Body of pancreas (tissue), 4 donors: ENCODE results near the gene STPG4. TPM values are rescaled to one million over a fixed set of nuclear protein-coding genes. Genes with fewer than 3 reads are reported as not detected.

ENCODE experiments used
- ATAC-seq: fragments of 150-250 bp; one replicate; pipeline ENCODE4 v1.9.1; 2016
- DNase-seq, 4 donors: peaks; one replicate each; pipeline ENCODE4 v3.0.0-alpha.2; 2019
- H3K27ac ChIP-seq, 4 donors: fragments of 200-600 bp; sonication (generic); 1 replicate in 3 of 4; 2 replicates in 1 of 4; pipeline versions ENCODE4 v1.5.1 to v1.6.1; 2016 to 2019; ENCODE audit warnings: mild to moderate bottlenecking in 1 of 4, mixed read lengths in 1 of 4, moderate library complexity in 1 of 4
- H3K27me3 ChIP-seq, 2 donors: fragments of 200-600 bp; sonication (generic); one replicate each; pipeline ENCODE4 v1.6.0; 2016; ENCODE audit warnings: mild to moderate bottlenecking in 1 of 2
- H3K36me3 ChIP-seq, 2 donors: fragments of 200-600 bp; sonication (generic); replicated peaks in 1 of 2; 2 replicates each; pipeline ENCODE4 v1.5.1; 2016; ENCODE audit warnings: low read depth in 2 of 2; ENCODE audit not compliant: insufficient read depth in 1 of 2
- H3K4me1 ChIP-seq: fragments of 200-600 bp; sonication (generic); one replicate; pipeline ENCODE4 v1.6.0; 2016
- H3K4me3 ChIP-seq, 2 donors: fragments of 200-600 bp; sonication (generic); 1 replicate in 1 of 2; 2 replicates in 1 of 2; pipeline ENCODE4 v1.5.1; 2016 to 2019
- H3K9me3 ChIP-seq, 3 donors: fragments of 200-600 bp; sonication (generic); 1 replicate in 2 of 3; 2 replicates in 1 of 3; pipeline ENCODE4 v1.5.1; 2016
- POLR2A ChIP-seq, 3 donors: fragments of 450-650 bp; IDR thresholded peaks; one replicate each; pipeline ENCODE4 v1.6.1; 2016; ENCODE audit warnings: antibody characterized with exemption in 3 of 3, mild to moderate bottlenecking in 2 of 3
- WGBS, 2 donors: methylation state at CpG; one replicate each; pipeline ENCODE4 v1.1.5; 2017; 5-methylcytosine and 5-hydroxymethylcytosine counted together
- intact Hi-C: fragments of 100-400 bp; cut with DNase I; formaldehyde crosslinking; loops from one replicate; pipeline ENCODE4 v1.15.1; 2023
- total RNA-seq, 2 donors: library from RNA; depleted of rRNA; stranded (reverse); fragments of >200 nt; gene quantifications; one replicate each; pipeline ENCODE4 v1.1.0, GENCODE V29; 2016
- TF ChIP-seq, protein P1 (sequence below), 7 experiments: fragments of 450-650 bp in 4 of 7; fragments of 200-600 bp in 3 of 7; sonication (generic) in 3 of 7; IDR thresholded peaks; one replicate each; pipeline ENCODE4 v1.5.1; 2016 to 2019; ENCODE audit warnings: antibody characterized with exemption in 7 of 7

The STPG4 gene
- total RNA-seq, 2 donors from 2014 or later, result not detected

DNA sequence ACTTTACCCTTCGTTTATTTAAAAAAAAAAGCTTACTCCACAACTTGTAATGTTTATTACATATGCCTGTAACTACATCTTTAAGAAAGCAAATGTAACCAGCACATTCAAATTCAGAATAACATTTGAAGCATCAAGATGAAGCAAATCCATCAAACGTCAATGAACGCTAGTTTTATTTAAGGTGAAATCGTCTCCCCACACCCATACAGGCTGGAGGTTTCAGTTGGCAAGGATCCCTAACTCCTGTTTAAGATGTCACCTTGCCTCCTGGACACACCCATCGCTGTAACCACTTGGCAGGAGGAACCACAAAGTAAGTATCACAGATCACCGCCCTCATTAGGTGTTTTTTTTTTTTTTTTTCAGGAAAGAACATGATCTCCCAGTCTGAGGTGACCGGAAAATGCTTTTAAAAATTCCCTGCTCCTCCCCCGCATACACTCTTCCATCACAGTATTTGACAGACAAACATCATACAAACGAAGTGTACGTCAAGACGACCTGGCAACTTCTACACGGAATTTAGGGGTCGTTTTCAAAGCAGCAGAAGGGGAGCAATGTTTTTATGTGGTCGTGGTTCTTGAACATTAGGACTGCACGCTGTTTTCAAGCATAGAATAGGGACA is 19.7 kb upstream of the STPG4 start:
- 0 to 2% methylated on average over 15 of the region's 15 CpGs for WGBS, 2 donors
- DNase-seq (peak; percentile 63 to 84 (median 76)), ATAC-seq (peak; percentile 13)
- H3K4me1 ChIP-seq, result peaks cover 51% of the 10 kb centered on the region
- no peaks in the 10 kb centered on the region for H3K9me3 ChIP-seq
- peak overlapping the region; percentile 91 to 100 (median 98) for H3K27ac ChIP-seq
- peak overlapping the region; percentile 29 to 37 for H3K4me3 ChIP-seq
- peaks cover 0 to 2% of the 10 kb centered on the region in 2 donors for H3K36me3 ChIP-seq
- no peaks in the 10 kb centered on the region for H3K27me3 ChIP-seq
- intact Hi-C loops, result no loop called here
- peak in 2 of 3 donors; percentile 30 to 48 for TF ChIP-seq POLR2A (IDR thresholded peaks at IDR 0.05)
- TF ChIP-seq, protein P1, sequence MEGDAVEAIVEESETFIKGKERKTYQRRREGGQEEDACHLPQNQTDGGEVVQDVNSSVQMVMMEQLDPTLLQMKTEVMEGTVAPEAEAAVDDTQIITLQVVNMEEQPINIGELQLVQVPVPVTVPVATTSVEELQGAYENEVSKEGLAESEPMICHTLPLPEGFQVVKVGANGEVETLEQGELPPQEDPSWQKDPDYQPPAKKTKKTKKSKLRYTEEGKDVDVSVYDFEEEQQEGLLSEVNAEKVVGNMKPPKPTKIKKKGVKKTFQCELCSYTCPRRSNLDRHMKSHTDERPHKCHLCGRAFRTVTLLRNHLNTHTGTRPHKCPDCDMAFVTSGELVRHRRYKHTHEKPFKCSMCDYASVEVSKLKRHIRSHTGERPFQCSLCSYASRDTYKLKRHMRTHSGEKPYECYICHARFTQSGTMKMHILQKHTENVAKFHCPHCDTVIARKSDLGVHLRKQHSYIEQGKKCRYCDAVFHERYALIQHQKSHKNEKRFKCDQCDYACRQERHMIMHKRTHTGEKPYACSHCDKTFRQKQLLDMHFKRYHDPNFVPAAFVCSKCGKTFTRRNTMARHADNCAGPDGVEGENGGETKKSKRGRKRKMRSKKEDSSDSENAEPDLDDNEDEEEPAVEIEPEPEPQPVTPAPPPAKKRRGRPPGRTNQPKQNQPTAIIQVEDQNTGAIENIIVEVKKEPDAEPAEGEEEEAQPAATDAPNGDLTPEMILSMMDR (IDR thresholded peaks at IDR 0.05), result no peak

DNA sequence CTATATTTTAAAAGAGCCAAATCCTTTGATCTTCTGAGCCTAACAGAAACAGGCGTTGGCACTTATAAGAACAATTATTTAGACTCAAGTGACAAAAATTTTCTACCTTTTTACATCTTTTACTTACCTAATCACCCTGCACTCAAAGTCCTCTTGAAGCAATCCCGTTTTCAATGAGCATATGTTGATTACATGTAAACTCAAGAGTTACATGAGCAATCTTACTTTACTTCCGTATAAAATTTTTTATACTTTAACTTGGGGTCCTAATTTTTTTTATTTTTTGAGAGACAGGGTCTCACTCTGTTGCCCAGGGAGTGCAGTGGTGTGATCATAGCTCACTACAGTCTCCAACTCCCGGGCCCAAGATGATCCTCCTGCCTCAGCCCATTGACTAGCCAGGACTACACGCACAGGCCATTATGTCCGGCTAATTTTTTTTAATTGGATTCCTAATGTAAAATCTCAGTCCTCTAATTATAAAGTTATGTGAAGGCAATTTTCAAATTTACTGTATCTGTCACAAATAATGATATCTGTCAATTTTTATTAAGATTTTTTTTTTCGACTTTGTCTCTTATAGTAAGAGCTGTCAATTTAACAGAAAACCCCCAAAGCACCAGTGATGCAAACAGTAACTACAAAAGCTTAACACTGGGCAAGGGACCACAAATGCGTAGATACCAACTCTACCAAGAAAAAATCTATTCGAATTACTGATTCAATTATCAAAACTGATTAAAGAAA is 19.1 kb upstream of the STPG4 start:
- TF ChIP-seq, protein P1 (IDR thresholded peaks at IDR 0.05), result no peak
- no peak for TF ChIP-seq POLR2A (IDR thresholded peaks at IDR 0.05)
- ATAC-seq (no peak), DNase-seq (no peak)
- Histone ChIP-seq H3K4me3 (no peak overlapping the region), H3K4me1 (peaks cover 57% of the 10 kb centered on the region), H3K27ac (peak overlapping the region in 3 of 4 donors; percentile 98 to 100 (median 98)), H3K9me3 (no peaks in the 10 kb centered on the region), H3K27me3 (no peaks in the 10 kb centered on the region), H3K36me3 (peaks cover 0 to 2% of the 10 kb centered on the region in 2 donors)
- intact Hi-C loops, result no loop called here
- 32 to 35% methylated on average over 9 of the region's 9 CpGs for WGBS, 2 donors

DNA sequence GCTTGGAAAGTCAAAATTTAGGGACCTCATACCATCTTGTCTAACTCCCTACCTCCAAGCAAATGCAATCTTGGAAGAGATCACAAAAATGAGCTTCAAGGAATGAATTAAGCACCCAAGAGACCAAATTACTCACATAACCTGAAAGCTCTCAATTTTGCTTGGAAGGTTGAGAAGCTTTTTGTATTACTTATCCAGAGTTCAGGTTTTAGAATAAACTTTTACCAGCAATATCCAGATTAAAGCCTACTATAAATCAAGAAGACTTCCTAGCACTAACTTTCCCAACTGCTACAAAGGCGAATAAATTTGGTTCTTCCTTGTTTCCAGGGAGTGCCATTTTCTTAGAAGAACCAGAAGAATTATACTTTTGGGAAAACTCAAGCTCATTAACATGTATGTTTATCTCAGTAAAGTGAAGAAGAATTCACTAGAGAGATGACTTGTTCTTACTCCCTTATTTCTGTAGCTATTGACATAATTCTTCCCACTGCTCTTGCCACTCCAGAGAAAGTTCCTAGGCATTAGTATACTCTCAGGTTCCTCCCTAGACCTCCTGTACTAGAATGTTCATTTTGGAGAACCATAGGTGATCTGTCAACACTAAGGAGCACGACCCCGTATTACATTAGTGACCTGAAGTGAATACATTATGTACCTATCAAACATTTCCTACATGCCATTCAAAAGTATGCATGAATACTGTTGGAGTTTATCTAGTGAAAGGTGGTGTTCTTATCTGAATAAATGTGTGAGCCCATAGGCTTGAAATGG is 18.0 kb upstream of the STPG4 start:
- WGBS, 2 donors, result 44 to 50% methylated on average over 3 of the region's 3 CpGs

DNA sequence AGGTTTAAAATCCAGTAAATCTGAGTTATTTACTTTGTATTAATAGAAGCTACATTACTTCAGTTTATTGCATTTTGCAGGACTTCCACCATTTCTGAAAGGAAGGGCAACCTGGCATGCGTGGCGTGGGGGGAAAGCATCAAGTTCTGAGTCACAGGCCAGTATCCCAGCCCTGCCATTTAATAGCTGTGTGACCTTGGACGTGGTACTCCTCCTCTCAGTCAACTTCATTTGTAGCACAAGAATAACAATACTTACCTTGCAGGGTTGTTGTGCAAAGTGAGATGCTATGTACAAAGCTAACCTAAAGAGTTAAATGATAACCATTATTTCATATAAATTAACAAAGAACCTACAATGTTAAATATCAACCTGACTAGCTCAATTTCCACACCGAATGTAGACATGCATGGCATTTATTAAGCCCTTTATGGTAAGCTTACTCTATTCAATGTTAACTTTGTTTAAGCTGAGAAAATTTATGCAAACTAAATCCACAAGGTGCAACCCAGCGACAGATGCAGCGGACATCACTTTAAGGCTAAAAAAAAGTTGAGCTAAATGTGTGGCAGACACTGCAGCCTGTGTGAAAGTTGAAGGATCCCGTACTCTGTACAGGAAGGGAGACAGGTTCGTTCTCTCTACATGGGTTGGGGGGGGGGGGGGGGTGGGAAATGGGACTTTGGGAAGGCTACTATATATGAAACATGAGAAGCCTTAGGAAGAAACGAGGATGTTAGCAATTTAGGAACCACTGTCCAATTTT is 17.2 kb upstream of the STPG4 start:
- intact Hi-C loops, result no loop called here
- TF ChIP-seq, protein P1 (IDR thresholded peaks at IDR 0.05), result no peak
- TF ChIP-seq POLR2A (IDR thresholded peaks at IDR 0.05), result no peak
- H3K4me1 ChIP-seq, result peaks cover 52% of the 10 kb centered on the region
- no peak for ATAC-seq
- H3K36me3 ChIP-seq, result peaks cover 0 to 2% of the 10 kb centered on the region in 2 donors
- no peaks in the 10 kb centered on the region for H3K27me3 ChIP-seq
- 49 to 54% methylated on average over 9 of the region's 9 CpGs for WGBS, 2 donors
- no peak for DNase-seq
- no peaks in the 10 kb centered on the region for H3K9me3 ChIP-seq
- H3K27ac ChIP-seq, result no peak overlapping the region
- no peak overlapping the region for H3K4me3 ChIP-seq

More for the DNA sequence above, 18.0 kb upstream of the STPG4 start:
- Histone ChIP-seq H3K27me3 (no peaks in the 10 kb centered on the region), H3K27ac (peak overlapping the region in 1 of 4 donors; percentile 98), H3K4me3 (no peak overlapping the region), H3K36me3 (peaks cover 0 to 2% of the 10 kb centered on the region in 2 donors), H3K9me3 (no peaks in the 10 kb centered on the region), H3K4me1 (peaks cover 57% of the 10 kb centered on the region)
- no peak for DNase-seq
- intact Hi-C loops, result no loop called here
- no peak for ATAC-seq
- TF ChIP-seq POLR2A (IDR thresholded peaks at IDR 0.05), result no peak
- TF ChIP-seq, protein P1 (IDR thresholded peaks at IDR 0.05), result no peak
